Measurements from ENCODE around the gene EFEMP2.

The EFEMP2 gene

DNA sequence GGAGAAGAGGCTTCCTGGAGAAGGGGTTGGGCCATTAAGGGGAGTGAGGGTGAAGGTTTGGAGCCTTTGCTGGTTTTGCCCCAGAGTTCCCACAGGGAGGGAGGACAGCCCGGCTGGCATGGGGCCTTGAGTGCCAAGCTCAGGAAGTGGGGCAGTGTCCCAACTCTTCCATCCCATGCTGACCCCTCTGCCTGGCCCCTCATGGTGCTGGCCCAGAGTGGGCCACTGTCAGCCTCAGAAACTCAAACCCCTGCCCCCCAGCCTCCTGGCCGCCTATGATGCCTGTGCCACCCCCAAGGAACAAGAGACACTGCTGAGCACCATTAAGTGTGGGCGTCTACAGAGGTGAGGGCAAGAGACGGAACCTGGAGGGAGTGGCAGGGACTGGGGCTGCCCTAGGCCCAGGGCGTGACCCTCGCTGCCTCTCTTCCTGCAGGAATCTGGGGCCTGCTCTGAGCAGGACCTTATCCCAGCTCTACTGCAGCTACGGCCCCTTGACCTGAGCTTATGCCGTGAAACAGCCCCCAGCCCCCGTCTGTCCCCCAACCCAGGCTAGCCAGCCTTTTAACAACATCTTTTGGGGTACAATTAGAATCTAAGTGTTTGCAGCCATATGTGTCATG lies 6.9 kb downstream of the EFEMP2 start:
- DNase-seq (ENCODE audit: low read depth) = no peak

DNA sequence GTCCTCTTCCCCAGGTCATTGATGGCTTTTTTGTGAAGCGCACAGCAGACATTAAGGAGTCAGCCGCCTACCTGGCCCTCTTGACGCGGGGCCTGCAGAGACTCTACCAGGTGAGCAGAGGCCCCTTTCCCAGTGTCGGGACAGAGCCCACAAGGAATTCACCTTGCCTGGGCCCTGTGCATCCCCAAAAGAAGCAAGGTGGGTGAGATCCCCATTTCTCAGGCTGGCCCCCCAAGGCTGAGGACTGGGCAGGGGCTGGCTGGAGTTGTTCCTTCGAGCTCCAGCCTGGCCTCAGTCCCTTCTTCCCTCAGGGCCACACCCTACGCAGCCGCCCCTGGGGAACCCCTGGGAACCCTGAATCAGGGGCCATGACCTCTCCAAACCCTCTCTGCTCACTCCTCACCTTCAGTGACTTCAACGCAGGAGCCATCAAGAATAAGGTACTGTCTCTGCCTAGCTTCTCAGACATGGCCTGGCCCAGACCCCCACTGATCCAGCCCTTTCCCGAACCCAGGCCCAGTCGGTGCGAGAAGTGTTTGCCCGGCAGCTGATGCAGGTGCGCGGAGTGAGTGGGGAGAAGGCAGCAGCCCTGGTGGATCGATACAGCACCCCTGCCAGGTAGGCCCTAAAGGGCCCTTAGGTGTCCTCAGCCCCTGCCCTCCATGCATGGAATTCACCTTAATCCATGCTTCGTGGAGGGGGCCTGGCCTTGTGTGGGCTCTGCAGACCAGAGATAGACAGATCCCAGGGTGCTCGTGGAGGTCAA lies 7.7 kb downstream of the EFEMP2 start:
- no peak for DNase-seq (ENCODE audit: low read depth)

DNA sequence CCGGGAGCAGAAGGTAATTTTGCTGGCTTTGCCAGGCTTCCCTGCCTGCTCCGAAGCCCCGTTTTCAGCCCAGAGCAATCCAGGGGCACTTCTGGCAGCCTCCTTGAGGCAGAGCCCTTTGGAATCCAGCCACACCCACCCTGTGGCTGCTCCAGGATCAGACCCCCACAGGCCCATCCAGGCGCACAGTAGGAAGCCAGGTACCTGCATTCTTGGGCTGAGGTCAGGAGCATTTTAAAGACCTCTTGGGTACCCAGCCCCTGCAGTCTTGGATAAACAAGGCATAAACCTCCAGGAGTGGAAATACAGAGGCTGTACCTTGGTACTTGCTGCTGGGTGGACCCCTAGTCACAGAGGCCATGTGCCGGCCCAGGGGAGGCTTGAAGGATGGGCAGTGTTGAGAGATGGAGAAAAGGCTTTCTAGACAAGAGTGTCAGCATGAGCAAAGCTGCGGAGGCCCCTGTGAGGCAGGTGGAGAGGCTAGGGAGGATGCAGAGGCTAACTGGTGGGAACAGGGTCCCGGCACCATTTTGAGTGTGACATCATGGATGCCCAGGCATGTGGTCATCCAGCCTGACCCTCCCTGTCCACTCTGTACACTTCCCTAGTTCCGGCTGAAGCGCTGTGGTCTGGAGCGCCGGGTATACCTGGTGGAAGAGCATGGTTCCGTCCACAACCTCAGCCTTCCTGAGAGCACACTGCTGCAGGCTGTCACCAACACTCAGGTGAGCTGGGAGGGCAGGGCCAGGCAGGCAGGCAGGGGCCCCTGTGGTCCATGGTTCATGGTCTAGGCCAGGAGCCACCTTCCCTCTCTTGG lies 8.5 kb downstream of the EFEMP2 start:
- DNase-seq (ENCODE audit: low read depth) = no peak

DNA sequence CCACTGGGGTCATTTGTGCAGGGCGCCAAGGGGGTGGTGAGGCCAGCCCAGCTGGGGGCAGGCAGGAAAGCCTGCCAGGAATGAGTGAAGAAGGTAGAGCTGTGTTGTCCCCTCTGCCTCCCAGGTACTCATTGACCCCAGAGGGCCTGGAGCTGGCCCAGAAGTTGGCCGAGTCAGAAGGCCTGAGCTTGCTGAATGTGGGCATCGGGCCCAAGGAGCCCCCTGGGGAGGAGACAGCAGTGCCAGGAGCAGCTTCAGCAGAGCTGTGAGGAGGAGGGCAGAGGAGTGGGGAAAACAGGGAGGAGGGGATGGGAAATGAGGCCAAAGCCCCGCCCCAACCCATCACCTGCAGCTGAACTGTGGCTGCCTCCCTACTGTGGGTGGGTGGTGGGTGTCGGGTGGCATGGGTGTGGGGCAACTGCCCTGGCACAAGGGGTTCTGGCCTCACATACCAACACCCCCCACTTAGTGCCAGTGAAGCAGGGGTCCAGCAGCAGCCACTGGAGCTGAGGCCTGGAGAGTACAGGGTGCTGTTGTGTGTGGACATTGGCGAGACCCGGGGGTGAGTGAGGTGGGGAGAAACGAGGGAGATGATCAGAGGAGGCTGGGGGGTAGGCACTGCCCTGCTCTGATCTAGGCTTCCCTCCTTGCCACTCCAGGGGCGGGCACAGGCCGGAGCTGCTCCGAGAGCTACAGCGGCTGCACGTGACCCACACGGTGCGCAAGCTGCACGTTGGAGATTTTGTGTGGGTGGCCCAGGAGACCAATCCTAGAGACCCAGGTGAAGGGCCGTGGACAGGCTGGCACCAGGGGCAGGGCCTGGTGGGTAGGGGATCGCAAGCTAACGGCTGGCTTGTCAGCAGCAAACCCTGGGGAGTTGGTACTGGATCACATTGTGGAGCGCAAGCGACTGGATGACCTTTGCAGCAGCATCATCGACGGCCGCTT lies 9.4 kb downstream of the EFEMP2 start:
- DNase-seq (ENCODE audit: low read depth) = no peak

DNA sequence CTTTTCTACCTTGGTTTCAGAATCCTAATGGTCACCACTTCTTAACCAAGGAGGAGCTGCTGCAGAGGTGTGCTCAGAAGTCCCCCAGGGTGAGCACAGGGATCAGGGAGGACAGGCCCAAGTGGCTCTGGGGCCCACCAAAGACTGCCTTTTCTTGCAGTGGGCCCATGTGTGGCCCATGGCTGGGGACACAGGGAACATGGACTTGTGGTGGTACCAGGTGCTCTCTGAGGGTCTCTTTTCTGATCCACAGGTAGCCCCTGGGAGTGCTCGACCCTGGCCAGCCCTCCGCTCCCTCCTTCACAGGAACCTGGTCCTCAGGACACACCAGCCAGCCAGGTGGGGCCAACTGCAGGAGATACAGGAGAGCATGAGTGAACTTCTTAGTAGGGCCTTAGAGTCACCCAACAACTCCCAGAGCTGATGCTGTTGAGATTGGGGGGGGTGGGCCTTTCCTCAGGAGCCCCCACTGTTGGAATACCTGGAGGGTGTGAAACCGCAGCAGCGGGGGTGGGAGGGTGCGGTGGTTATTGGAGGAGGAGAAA lies 10.3 kb downstream of the EFEMP2 start:
- DNase-seq (ENCODE audit: low read depth) = no peak

DNA sequence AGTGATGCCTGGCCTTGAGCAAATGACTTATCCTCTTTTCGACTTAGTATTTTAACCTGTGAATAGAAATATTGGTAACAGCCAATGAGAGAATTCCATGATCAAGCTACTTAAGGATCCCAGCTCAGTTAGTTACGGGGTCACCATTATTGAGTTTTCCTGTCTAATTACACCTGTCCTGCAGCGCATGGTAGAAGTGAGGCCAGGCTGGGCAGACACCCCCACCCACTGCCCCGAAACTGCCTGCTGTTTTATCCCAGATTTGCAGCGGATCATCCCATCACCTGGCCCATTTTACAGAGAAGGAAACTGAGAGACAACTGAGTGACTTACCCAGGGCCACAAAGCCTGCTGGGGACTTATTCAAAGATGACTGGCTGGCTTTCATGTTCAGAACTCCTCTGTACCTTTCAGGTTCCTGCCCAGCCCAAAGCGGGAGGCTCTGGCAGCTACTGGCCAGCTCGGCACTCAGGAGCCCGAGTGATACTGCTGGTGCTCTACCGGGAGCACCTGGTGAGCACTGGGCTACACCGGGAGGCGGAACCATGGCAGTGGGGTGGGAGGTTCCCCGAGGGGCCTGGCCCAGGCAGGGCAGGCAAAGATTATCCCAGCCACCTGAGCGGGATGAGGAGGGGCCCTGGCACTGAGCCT lies 10.9 kb downstream of the EFEMP2 start:
- DNase-seq (ENCODE audit: low read depth) = no peak

DNA sequence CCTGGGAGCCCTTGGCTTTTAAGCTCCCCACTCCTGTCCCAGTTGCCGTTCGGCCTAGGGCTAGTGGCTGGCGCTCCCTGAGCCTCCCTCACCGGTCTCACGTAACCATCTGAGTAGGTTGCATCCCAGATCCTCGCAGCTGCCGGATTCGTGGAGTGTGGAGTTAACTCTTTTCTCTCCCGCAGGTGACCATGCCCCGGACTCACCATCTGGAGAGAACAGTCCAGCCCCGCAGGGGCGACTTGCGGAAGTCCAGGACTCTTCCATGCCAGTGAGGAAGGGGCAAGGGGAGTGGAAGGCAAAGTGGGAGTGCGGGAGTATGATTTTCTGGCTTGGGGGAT lies 11.5 kb downstream of the EFEMP2 start:
- DNase-seq (ENCODE audit: low read depth) = no peak

DNA sequence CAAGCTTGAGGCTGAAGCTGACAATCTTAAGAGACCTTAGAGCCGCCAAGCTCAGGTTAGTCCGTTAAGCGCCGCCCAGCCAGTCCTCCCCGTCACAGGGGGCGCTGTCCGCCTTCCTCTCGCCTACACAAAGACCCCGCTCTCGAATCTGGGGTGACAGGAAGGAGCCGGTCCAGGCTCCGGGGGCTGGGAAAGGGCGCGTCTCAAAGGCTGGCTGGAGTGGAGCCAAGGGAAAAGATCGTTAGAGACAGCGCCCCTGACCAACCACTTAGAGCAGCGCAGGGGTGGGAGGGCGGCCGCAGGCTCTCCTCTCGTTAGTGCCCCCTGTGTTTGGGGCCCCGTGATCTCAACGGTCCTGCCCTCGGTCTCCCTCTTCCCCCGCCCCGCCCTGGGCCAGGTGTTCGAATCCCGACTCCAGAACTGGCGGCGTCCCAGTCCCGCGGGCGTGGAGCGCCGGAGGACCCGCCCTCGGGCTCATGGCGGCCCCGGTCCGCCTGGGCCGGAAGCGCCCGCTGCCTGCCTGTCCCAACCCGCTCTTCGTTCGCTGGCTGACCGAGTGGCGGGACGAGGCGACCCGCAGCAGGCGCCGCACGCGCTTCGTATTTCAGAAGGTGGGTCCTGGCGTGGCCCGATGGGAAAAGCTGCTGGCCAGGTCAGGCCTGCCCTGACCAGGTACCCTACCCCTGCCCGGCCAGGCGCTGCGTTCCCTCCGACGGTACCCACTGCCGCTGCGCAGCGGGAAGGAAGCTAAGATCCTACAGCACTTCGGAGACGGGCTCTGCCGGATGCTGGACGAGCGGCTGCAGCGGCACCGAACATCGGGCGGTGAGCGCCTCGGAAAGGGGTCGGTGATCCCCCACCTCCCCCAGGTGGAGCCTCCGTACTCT lies 12.1 kb downstream of the EFEMP2 start, which contains the start of gene MUS81:
MUS81 (plus strand) TSS at position 156 of the 887 bp plus-strand sequence; CDS start at position 477, 321 bp downstream.
- peak; percentile 91 for DNase-seq (ENCODE audit: low read depth)

DNA sequence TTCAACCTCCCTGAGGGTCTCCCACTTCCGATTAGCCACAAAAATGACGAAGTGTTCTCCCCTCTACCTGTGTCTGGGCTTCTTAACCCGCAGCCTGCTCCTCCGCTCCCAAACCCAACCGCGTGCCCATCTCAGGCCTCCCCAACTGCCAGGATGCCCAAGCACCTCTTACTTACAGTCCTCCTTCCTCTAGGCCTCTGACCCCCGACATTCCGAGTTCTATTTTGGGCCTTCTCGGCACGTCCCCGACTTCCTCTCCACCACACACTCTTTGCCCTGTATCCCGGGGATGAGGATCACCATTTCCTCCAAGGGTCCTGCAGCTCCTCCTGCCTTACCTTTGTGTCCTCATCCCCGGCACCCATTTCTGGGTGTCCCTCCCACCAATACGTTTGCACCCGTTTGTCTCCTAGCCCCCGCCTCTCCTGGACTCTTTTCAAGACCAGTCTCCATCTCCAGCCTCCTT lies 12.8 kb downstream of the EFEMP2 start:
- peak; percentile 31 for DNase-seq (ENCODE audit: low read depth)

DNA sequence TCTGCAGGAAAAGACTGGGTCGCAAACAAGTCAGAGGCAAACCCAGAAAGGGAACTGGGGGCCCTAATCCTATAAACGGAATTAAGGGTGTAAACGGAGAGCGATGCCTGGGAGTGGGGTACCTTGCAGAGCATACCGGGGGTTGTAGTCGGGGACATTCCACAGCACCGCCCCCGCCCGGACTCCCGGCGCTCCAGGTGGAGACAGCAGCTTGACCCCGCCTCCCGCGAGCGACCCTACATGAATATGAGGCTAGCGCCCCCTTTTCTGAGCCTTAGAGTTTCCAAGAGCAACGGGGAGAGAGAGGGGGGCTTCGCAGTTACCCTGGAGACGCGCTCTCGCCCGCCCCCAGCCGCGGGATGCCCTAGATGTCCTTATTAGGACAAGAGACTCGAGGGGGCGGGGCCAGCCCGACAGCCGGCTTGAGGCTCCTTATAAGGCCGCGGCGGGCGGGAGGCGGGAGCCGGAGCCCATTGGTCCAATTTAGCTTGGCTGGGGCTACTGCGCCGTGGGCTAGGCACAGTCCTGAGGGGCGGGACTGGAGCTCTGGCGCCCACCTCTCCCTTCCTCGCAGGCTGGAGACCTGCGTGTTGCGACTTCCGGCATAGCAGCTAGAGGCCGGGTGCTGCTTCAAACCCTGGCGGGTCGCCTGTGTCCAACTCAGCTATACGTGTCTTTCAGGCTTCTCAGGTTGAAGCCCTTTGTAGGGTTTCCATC lies 13.3 kb downstream of the EFEMP2 start:
- peak; percentile 89 for DNase-seq (ENCODE audit: low read depth)

DNA sequence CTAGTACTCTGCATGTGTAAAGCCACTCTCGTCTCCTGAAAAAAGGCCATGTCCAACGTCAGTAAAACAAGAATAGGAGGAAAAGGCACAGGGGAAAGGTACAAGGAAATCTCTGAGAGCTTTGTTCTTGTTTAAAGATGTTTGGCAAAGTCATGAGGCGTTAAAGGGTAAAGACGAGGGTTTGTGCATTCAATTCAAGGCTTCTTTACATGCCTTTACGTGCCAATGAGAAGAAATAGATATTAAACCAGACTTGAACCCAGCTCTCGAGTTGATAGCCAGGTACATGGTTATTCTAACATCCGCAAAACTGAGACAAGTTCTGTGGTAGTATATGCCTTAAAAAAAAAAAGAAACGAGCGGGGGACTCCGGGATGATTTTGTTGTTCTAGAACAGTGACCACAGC lies 13.9 kb downstream of the EFEMP2 start:
- no peak for DNase-seq (ENCODE audit: low read depth)

DNA sequence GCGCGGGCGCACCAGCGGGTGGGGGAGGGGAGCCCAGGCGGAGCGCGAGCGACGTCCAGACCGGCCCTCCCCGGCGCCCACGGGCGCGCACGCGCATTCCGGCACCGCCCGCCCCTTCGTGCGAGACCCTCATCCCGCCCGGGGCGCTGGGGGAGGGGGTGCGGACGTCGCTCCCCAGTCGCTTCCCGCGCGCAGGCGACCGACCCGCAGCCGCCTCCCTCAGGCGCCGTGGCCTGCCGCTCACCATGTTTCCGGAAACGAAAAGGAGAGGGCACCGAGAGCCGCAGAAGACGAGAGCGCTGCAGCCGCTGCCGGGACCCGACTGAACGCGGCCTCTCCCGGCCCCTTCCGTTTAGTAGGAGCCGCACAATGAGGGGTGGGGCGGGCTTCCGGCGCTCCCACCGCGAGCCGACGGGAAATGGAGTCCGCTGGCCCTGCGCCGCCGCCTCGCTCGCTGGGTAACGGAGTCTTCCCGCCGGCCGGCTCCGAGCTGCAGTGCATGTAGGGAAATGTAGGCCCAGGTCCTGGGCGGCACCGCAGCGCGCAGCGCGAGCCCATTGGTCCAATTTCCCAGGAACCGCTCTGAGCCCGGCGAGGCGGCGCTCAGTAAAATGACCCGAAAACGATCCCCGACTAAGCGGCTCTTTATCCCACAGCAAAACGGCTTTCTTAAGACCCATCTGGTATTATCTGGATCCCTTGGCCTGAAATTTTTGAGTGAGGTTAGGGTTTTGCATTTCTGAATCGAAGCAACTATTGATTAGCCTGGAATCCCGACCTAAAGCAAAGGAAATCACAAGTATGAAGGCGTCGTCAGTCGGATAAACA lies 14.5 kb downstream of the EFEMP2 start, which contains the start of gene CFL1:
CFL1 (minus strand) TSS at position 328 of the 828 bp plus-strand sequence; CDS start at position 247, 81 bp downstream.
- DNase-seq (ENCODE audit: low read depth) = peak; percentile 84

DNA sequence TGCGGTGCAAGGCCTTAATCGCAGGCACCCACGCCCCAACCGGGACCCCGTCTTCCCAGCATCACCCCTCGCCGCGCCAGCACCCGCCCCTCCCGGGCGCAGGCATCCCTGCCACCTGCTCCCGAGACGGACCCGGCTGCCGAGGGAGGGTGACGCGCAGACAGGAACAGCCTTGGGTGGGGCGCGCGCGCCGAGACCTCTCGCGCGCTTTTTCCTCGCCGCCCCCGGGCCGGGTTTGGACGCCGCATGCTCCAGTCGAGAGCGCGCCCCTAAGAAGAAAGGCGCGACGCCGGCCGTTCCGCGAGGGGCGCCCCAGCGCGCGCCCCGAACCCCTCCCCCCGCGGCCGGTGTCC lies 15.1 kb downstream of the EFEMP2 start:
- DNase-seq (ENCODE audit: low read depth) = no peak

DNA sequence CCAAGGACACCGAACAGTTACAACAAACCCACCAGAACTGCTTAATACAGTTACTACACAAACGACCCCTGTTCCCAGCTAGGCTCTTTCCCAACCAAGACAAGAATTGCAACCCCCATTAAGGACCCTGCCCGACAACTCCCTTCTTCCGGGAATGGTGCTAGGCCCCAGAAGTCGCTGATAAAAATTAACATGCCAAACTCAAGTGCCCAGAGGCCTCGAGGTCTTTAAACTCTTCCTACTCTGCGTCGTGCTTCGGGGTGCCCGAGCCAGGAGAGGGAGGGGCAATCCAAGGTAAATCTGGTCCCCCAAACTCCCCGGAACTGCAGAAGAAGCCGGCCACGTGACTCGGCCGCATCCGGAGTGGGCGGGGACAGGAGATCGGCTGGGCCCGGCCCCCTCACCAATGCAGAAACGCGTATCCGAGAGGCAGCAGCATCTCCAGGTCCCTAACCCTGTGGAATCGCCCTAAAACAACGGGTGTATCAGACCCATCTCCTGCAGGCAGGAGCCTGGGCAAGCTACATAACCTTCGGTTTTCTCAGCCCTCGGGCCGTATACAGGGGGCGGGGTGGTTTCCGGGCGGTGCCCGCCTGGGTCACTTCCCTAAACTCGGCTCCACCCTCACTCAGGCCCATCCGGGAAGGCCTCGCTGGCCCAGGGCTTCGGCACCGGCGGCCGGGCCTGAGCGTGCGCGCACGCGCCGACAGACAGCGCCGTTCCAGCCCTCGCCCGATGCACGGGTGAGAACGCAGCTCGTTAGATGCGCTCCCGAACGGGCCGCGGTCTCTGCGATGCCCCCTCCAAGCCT lies 15.7 kb downstream of the EFEMP2 start:
- DNase-seq (ENCODE audit: low read depth) = peak; percentile 55

DNA sequence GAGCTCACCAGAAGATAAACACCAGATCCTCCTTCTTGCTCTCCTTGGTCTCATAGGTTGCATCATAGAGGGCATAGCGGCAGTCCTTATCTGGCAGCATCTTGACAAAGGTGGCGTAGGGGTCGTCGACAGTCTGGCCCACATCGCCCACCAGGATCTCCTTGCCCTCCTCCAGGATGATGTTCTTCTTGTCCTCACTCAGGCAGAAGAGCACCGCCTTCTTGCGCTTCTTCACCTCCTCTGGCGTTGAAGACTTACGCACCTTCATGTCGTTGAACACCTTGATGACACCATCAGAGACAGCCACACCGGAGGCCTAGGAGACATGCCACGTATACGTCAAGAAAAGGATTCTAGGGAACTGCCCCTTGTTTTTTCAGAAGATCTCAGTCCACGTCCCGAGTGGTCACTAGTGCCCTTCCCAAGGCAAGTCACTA lies 16.7 kb downstream of the EFEMP2 start:
- DNase-seq (ENCODE audit: low read depth) = no peak

DNA sequence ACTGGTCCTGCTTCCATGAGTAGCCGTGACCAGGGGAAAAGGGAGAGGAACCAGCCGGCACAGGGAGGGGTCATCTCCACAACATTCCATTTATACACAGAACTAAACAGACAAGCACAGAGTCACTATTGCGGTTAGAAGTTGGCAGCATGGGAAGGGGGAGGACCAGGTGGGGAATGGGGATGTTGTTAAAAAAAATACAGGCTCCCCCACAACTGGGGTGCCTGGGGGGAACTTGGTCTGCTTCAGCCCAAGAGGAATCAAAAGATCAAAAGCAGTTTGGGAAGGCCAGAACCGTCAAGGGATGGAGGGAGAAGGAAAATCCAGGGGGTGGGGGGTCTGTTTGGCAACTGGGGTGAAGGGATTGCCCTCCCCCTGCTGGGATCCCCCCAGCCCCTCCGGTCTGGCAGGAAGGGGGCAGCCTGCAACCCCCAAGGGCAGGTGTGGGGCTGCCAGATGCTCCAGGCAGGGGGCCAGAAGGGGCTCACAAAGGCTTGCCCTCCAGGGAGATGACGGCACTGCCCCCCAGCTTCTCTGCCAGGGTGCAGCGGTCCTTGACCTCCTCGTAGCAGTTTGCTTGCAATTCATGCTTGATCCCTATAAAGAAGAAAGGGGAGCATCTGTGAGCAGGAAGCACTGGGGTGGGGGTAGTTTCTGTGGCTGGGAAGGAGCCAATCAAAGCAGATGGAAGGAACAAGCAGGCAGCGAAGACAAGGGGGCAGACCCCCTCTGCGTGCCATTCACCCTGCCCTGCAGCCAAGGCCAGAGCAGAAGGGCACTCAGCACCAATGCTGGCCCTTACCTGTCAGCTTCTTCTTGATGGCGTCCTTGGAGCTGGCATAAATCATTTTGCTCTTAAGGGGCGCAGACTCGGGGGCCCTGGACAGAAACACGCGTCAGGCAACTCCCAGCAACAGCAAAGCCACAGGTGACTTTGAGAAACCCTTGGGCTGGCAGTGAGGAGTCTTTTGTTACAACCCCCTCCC lies 17.5 kb downstream of the EFEMP2 start:
- DNase-seq (ENCODE audit: low read depth) = no peak
